ENCODE data around the gene SYDE1. TPM values are rescaled to one million over a fixed set of nuclear protein-coding genes. Genes with fewer than 3 reads are reported as not detected.

Gene SYDE1
- total and polyA plus RNA-seq, 2 of the 4 experiments (the other 2 are of a cell fraction): 19.4 to 64.9 TPM

DNA sequence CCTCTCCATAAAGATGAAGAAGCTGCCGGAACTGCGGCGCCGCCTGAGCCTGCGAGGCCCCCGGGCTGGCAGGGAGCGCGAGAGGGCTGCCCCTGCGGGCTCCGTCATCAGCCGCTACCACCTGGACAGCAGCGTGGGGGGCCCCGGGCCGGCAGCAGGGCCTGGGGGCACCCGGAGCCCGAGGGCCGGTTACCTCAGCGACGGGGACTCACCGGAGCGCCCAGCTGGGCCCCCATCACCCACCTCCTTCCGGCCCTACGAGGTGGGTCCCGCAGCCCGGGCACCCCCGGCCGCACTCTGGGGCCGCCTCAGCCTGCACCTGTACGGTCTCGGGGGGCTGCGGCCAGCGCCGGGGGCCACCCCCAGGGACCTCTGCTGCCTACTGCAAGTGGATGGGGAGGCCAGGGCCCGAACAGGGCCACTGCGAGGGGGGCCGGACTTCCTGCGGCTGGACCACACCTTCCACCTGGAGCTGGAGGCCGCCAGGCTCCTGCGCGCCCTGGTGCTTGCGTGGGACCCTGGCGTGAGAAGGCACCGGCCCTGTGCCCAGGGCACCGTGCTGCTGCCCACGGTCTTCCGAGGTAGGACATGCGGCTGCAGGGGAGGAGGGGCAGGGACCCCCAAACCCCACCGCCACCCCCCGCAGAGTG, 2.7 kb downstream of the SYDE1 start:
- no TSS peak for BruUV-seq (replicated peaks)
- H3K23ac ChIP-seq (ENCODE audit: low read depth, low read length): no peak overlapping the region
- no peaks in the 10 kb centered on the region for H3K27me3 ChIP-seq (ENCODE audit: control insufficient read depth, insufficient read depth, low read length)
- no peak overlapping the region for H2BK5ac ChIP-seq (ENCODE audit: low read depth, low read length, poor library complexity, severe bottlenecking)
- ChIA-PET CTCF (no interaction called here), POLR2A (ENCODE audit: unreplicated experiment) (no interaction called here)
- no peak overlapping the region for H2AFZ ChIP-seq (replicated peaks; ENCODE audit: low read length, poor library complexity)
- DNase-seq (no peak), ATAC-seq (ENCODE audit: low read depth) (no peak)
- H3K14ac ChIP-seq (replicated peaks; ENCODE audit: low read depth, low read length): no peak overlapping the region
- H3K4me2 ChIP-seq (ENCODE audit: low read depth, low read length): no peak overlapping the region
- no peak overlapping the region for H2BK120ac ChIP-seq (ENCODE audit: low read depth, low read length)
- no peak overlapping the region for H2BK20ac ChIP-seq (ENCODE audit: low read depth, low read length)
- intact Hi-C loops (cut with micrococcal nuclease) (loop anchor here (5.0 to 10.0 kb wide), 2 partner anchors 142 to 265 kb away; partner anchors contain the start of gene AKAP8), dilution Hi-C loops (cut with HindIII; ENCODE audit: low sequenced_read_pairs, unreplicated experiment) (no loop called here), in situ Hi-C loops (cut with MboI; ENCODE audit: low sequenced_read_pairs) (loop anchor here (10.0 to 25.0 kb wide), 2 partner anchors 145 to 1077 kb away; partner anchors contain the start of genes AP1M1 and FAM32A)
- peaks cover 6 to 58% of the 10 kb centered on the region in 2 experiments; a peak in 3 of 4 replicates for H3K79me1 ChIP-seq (ENCODE audit: low read depth in 1 of 2, low read length in 2 of 2)
- no peak overlapping the region for H4K8ac ChIP-seq (ENCODE audit: low read depth in 2 of 2, low read length in 2 of 2)
- H3K4me1 ChIP-seq (ENCODE audit: control insufficient read depth, insufficient read depth, low read length): peaks cover 6% of the 10 kb centered on the region
- no peak overlapping the region for H2AK9ac ChIP-seq (replicated peaks; ENCODE audit: low read depth, low read length, poor library complexity)
- no peak overlapping the region for H3K9ac ChIP-seq (ENCODE audit: low read depth, low read length)
- no peak for TF ChIP-seq RAD21 (IDR thresholded peaks at IDR 0.05; ENCODE audit: low read length)
- no peak overlapping the region for H3K4ac ChIP-seq (ENCODE audit: low read depth, low read length)
- H3K4me3 ChIP-seq (ENCODE audit: insufficient read depth, low read depth, low read length): no peak overlapping the region
- no peak overlapping the region for H3K27ac ChIP-seq (ENCODE audit: insufficient read depth, low read length)
- no peaks in the 10 kb centered on the region for H3K9me3 ChIP-seq (ENCODE audit: control insufficient read depth, insufficient read depth, low read length)
- no peaks in the 10 kb centered on the region for H3K9me1 ChIP-seq (ENCODE audit: insufficient read depth, low read length)
- H4K20me1 ChIP-seq (ENCODE audit: insufficient read depth, low read length): peaks cover 34% of the 10 kb centered on the region
- no peak overlapping the region for H3K18ac ChIP-seq (ENCODE audit: low read depth, low read length)
- H4K91ac ChIP-seq (ENCODE audit: insufficient read depth, low read depth, low read length): no peak overlapping the region
- no peak overlapping the region for H3K56ac ChIP-seq (ENCODE audit: extremely low read depth, insufficient read depth, low read length)
- H4K5ac ChIP-seq (ENCODE audit: low read depth, low read length): no peak overlapping the region
- H2AK5ac ChIP-seq (ENCODE audit: low read depth, low read length): no peak overlapping the region
- no peak overlapping the region for H2BK15ac ChIP-seq (ENCODE audit: low read depth, low read length)
- peaks cover 56% of the 10 kb centered on the region for H3K36me3 ChIP-seq (ENCODE audit: control insufficient read depth, insufficient read depth, low read length)
- WGBS, 2 experiments (ENCODE audit: extremely low coverage in 2 of 2, insufficient read length in 1 of 2): 95% methylated on average over 41 of the region's 49 CpGs; no CpG with 5 or more reads in 1 of the 2 experiments

All from IMR-90 (cell line).